SU-DHL-6 (cell line): Measurements from ENCODE around the gene ZMYND10.

Source experiments
- H2AFZ ChIP-seq: fragments of 200-600 bp; sonication (generic); 2 replicates; pipeline ENCODE4 v1.6.1; 2014; ENCODE audit warnings: low read depth, mild to moderate bottlenecking, moderate library complexity, mixed read lengths, antibody characterized with exemption, low read length; ENCODE audit not compliant: severe bottlenecking
- H3F3A ChIP-seq: fragments of 200-600 bp; shearing (Covaris generic); 2 replicates; pipeline ENCODE4 v1.6.0; 2016; ENCODE audit warnings: antibody characterized with exemption, mild to moderate bottlenecking; ENCODE audit not compliant: insufficient read depth
- H3K27ac ChIP-seq: fragments of 200-600 bp; sonication (generic); 2 replicates; pipeline ENCODE4 v1.5.1; 2016; ENCODE audit warnings: low read depth, mild to moderate bottlenecking, low read length, moderate library complexity, mixed read lengths
- H3K27me3 ChIP-seq: fragments of 200-600 bp; sonication (generic), shearing (Covaris generic); 2 replicates; pipeline ENCODE4 v1.6.0; 2014; ENCODE audit warnings: mild to moderate bottlenecking, low read length
- H3K36me3 ChIP-seq: fragments of 200-600 bp; sonication (generic); 2 replicates; pipeline ENCODE4 v1.6.1; 2014; ENCODE audit warnings: mild to moderate bottlenecking, low read length, mixed read lengths
- H3K4me2 ChIP-seq: fragments of 300-600, 200-600 bp; shearing (Covaris generic), sonication (generic); 2 replicates; pipeline ENCODE4 v1.6.0; 2014; ENCODE audit warnings: low read length, low read depth, mild to moderate bottlenecking; ENCODE audit not compliant: poor library complexity, severe bottlenecking
- H3K4me3 ChIP-seq: fragments of 200-600 bp; sonication (generic); 2 replicates; pipeline ENCODE4 v1.5.1; 2014; ENCODE audit warnings: antibody characterized with exemption, low read length, mild to moderate bottlenecking, mixed read lengths; ENCODE audit not compliant: insufficient read depth, poor library complexity, severe bottlenecking
- H3K79me2 ChIP-seq: fragments of 200-600 bp; sonication (generic); 2 replicates; pipeline ENCODE4 v1.6.1; 2014; ENCODE audit warnings: mild to moderate bottlenecking, low read length, moderate library complexity; ENCODE audit not compliant: insufficient read depth
- H3K9ac ChIP-seq: fragments of 200-600 bp; sonication (generic); 2 replicates; pipeline ENCODE4 v1.7.0; 2014; ENCODE audit warnings: mild to moderate bottlenecking, low read length
- H3K9me2 ChIP-seq: fragments of 200-600 bp; sonication (generic); replicated peaks from 2 replicates; pipeline ENCODE4 v1.6.1; 2014; ENCODE audit warnings: low read length; ENCODE audit not compliant: insufficient read depth
- H3K9me3 ChIP-seq: fragments of 200-600 bp; sonication (generic); 2 replicates; pipeline ENCODE4 v1.6.1; 2014; ENCODE audit warnings: low read length, mixed read lengths; ENCODE audit not compliant: insufficient read depth
- H4K20me1 ChIP-seq: fragments of 200-600 bp; sonication (generic); 2 replicates; pipeline ENCODE4 v1.6.1; 2014; ENCODE audit warnings: low read depth, mild to moderate bottlenecking, antibody characterized with exemption, low read length, moderate library complexity, mixed read lengths
- CTCF ChIP-seq: fragments of 200-600 bp; sonication (generic); IDR thresholded peaks from one replicate; pipeline ENCODE4 v1.5.1; 2017; ENCODE audit warnings: antibody characterized with exemption, mild to moderate bottlenecking, low read length, moderate library complexity; ENCODE audit not compliant: insufficient read depth, poor library complexity, severe bottlenecking
- EZH2phosphoT487 ChIP-seq: fragments of 200-600 bp; sonication (generic), shearing (Covaris generic); conservative IDR thresholded peaks from 2 replicates; pipeline ENCODE4 v1.6.1; 2018; ENCODE audit warnings: mild to moderate bottlenecking, antibody characterized with exemption, low read length, moderate library complexity, mixed read lengths

Gene ZMYND10

GRCh38 chr3:50297896-50298725 is 47.4 kb downstream of the ZMYND10 start:
- H3K9me2 ChIP-seq: no peaks in the 10 kb centered on the region
- no peaks in the 10 kb centered on the region for H3F3A ChIP-seq
- TF ChIP-seq EZH2phosphoT487: no peak
- TF ChIP-seq CTCF: no peak
- peak overlapping the region; percentile 74 for H3K9ac ChIP-seq
- H2AFZ ChIP-seq: no peak overlapping the region
- no peaks in the 10 kb centered on the region for H4K20me1 ChIP-seq
- H3K9me3 ChIP-seq: no peaks in the 10 kb centered on the region
- H3K27ac ChIP-seq: no peak overlapping the region
- no peaks in the 10 kb centered on the region for H3K27me3 ChIP-seq
- peak overlapping the region; percentile 81 for H3K4me3 ChIP-seq
- H3K36me3 ChIP-seq: no peaks in the 10 kb centered on the region
- H3K79me2 ChIP-seq: no peaks in the 10 kb centered on the region
- H3K4me2 ChIP-seq: peak overlapping the region; percentile 79

- Histone ChIP-seq H3K79me2 (no peaks in the 10 kb centered on the region), H3K4me3 (no peak overlapping the region), H2AFZ (no peak overlapping the region), H3K36me3 (no peaks in the 10 kb centered on the region), H3K27me3 (no peaks in the 10 kb centered on the region), H3F3A (no peaks in the 10 kb centered on the region), H3K9me3 (no peaks in the 10 kb centered on the region), H3K9ac (no peak overlapping the region), H4K20me1 (no peaks in the 10 kb centered on the region), H3K9me2 (no peaks in the 10 kb centered on the region), H3K27ac (no peak overlapping the region), H3K4me2 (no peak overlapping the region)
- no peak for TF ChIP-seq EZH2phosphoT487
- no peak for TF ChIP-seq CTCF
Observed at GRCh38 chr3:50297384-50297775, 48.2 kb downstream of the ZMYND10 start.

GRCh38 chr3:50296721-50297383 is 48.7 kb downstream of the ZMYND10 start:
- no peaks in the 10 kb centered on the region for H3K9me3 ChIP-seq
- H2AFZ ChIP-seq: no peak overlapping the region
- H3K4me2 ChIP-seq: no peak overlapping the region
- TF ChIP-seq CTCF (no peak), EZH2phosphoT487 (no peak)
- H4K20me1 ChIP-seq: no peaks in the 10 kb centered on the region
- no peaks in the 10 kb centered on the region for H3F3A ChIP-seq
- H3K4me3 ChIP-seq: no peak overlapping the region
- no peaks in the 10 kb centered on the region for H3K36me3 ChIP-seq
- peaks cover 3% of the 10 kb centered on the region for H3K79me2 ChIP-seq
- no peak overlapping the region for H3K9ac ChIP-seq
- no peak overlapping the region for H3K27ac ChIP-seq
- no peaks in the 10 kb centered on the region for H3K27me3 ChIP-seq
- H3K9me2 ChIP-seq: no peaks in the 10 kb centered on the region
